DMS53 treated with DMSO at 0.1 percent for 48 hours (cell line): ENCODE results near the gene CAPNS2.

ENCODE experiments used
- DNase-seq: peaks from one replicate; lab custom pipeline; 2025; ENCODE audit not compliant: unreplicated experiment; lab: John Stamatoyannopoulos, UW

CAPNS2 gene

GRCh38 chr16:55566432-55567175 is at the start of gene CAPNS2:
CAPNS2 (plus strand) TSS chr16:55566684; CDS start chr16:55566757, 73 bp downstream.
- DNase-seq = no peak

GRCh38 chr16:55521792-55522191 is 44.7 kb upstream of the CAPNS2 start:
- DNase-seq = no peak

GRCh38 chr16:55526441-55526840 is 40.0 kb upstream of the CAPNS2 start:
- DNase-seq = no peak

- no peak for DNase-seq
Observed at GRCh38 chr16:55527885-55528284, 38.6 kb upstream of the CAPNS2 start.

GRCh38 chr16:55529018-55529417 is 37.5 kb upstream of the CAPNS2 start:
- no peak for DNase-seq

- no peak for DNase-seq
Observed at GRCh38 chr16:55530316-55530856, 36.1 kb upstream of the CAPNS2 start.

GRCh38 chr16:55532227-55532626 is 34.3 kb upstream of the CAPNS2 start:
- no peak for DNase-seq

- no peak for DNase-seq
Observed at GRCh38 chr16:55534756-55535155, 31.7 kb upstream of the CAPNS2 start.

- DNase-seq = no peak
Observed at GRCh38 chr16:55539049-55539448, 27.4 kb upstream of the CAPNS2 start.

GRCh38 chr16:55539488-55539887 is 27.0 kb upstream of the CAPNS2 start:
- no peak for DNase-seq

GRCh38 chr16:55540221-55540620 is 26.3 kb upstream of the CAPNS2 start:
- no peak for DNase-seq

GRCh38 chr16:55542459-55543082 is 23.9 kb upstream of the CAPNS2 start:
- DNase-seq = no peak

GRCh38 chr16:55543472-55543871 is 23.0 kb upstream of the CAPNS2 start:
- no peak for DNase-seq

GRCh38 chr16:55552621-55553020 is 13.9 kb upstream of the CAPNS2 start:
- DNase-seq = no peak

GRCh38 chr16:55555436-55555835 is 11.0 kb upstream of the CAPNS2 start:
- DNase-seq = no peak

- no peak for DNase-seq
Observed at GRCh38 chr16:55557186-55557585, 9.3 kb upstream of the CAPNS2 start.

GRCh38 chr16:55559233-55559632 is 7.3 kb upstream of the CAPNS2 start:
- DNase-seq = no peak

- no peak for DNase-seq
Observed at GRCh38 chr16:55559933-55560516, 6.5 kb upstream of the CAPNS2 start.

GRCh38 chr16:55561319-55561848 is 5.1 kb upstream of the CAPNS2 start:
- no peak for DNase-seq

- DNase-seq = no peak
Observed at GRCh38 chr16:55562936-55563335, 3.5 kb upstream of the CAPNS2 start.

GRCh38 chr16:55563797-55564196 is 2.7 kb upstream of the CAPNS2 start:
- DNase-seq = no peak

GRCh38 chr16:55565086-55565485 is 1.4 kb upstream of the CAPNS2 start:
- no peak for DNase-seq
